DOHH2 (cell line): ENCODE data around the gene SWT1.
"Not testable (repeated sequence)": the region's sequence is repeated elsewhere in the genome, so short reads cannot be mapped to it uniquely, and the experiment has no call there.

Source experiments
- CTCF ChIP-seq: fragments of 200-600 bp; sonication (generic); IDR thresholded peaks from one replicate; pipeline ENCODE4 v1.5.1; 2014; ENCODE audit warnings: antibody characterized with exemption, mild to moderate bottlenecking, low read depth, low read length; ENCODE audit not compliant: poor library complexity, severe bottlenecking
- EZH2phosphoT487 ChIP-seq: fragments of 200-600 bp; sonication (generic); IDR thresholded peaks from 2 replicates; pipeline ENCODE4 v1.6.1; 2017; ENCODE audit warnings: borderline replicate concordance, mild to moderate bottlenecking, antibody characterized with exemption, low read length, moderate library complexity, mixed read lengths

- TF ChIP-seq CTCF, EZH2phosphoT487: not testable (repeated sequence)
Measured at GRCh38 chr1:185321653-185322221, 164.8 kb downstream of the SWT1 start.
